HG02884 (cell line): ENCODE measurements around the gene TBX10.
"Not testable (repeated sequence)": the region's sequence is repeated elsewhere in the genome, so short reads cannot be mapped to it uniquely, and the experiment has no call there.

Source experiments
- ATAC-seq: cut with Tn5 transposase; IDR thresholded peaks from one replicate; pipeline ENCODE4 v1.9.1; 2021; ENCODE audit warnings: mild to moderate bottlenecking, moderate library complexity; ENCODE audit not compliant: unreplicated experiment

The TBX10 gene

DNA sequence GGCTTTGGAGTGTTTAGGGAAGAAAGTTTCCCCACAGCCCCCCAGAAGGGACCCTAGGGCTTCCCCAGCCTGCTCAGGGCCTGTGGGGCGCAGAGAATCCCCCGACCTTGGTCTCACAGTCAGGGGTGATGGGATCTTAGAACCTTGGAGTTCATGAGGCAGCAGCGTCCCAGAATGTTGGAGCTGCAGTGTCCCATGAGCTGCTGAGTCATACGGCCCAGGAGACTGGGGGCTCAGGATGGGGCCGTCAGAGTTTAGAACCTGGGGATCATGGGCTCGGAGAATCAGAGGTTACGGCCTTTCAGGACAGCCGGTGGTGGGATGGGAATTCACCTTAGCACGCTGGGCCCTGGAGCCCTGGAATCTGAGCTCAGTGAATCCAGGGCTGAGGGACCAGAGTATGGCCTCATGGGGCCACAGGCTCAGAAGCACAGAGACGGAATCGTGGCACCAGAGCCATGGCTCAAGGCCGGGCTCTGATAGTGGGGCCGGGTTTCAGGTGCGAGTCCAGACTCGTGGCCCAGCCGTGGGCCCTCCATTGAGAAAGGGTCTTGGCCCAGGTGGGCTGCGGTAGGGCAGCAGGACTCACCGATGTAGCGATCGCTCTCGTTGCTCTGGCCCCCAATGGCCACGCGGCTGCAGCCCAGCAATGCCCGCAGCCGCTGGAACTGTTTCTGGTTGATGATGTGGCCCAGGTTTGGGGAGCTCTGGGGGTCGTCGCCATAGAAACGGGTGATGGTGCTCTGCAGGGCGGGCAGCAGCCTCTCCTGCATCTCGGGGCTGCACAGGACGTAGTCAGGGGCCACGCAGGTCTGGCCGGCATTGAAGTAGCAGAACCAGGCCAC, 25.4 kb upstream of the TBX10 start:
- no peak for ATAC-seq

DNA sequence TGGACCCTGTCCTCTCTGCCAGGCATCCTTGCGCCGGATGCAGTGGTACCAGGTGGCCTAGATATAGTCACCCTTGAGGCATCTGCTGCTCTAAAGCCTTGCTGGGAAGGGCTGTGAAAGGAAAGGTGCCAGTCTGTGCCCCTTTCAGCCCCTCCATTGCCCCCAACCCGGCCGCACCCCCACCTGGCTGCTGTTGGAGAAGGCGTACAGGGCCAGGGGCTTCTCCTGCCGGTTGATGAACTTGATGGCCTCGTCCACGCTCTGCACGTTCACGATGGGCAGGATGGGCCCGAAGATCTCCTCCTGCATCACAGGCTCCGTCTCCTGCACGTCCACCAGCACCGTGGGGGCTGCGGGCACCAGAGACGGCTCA, 24.6 kb upstream of the TBX10 start:
- ATAC-seq = no peak

- ATAC-seq = no peak
Measured at GRCh38 chr11:67663532-67664212, 24.1 kb upstream of the TBX10 start.

GRCh38 chr11:67662835-67663531, 23.4 kb upstream of the TBX10 start:
- ATAC-seq = no peak

GRCh38 chr11:67662142-67662834, 22.7 kb upstream of the TBX10 start:
- ATAC-seq = no peak

- ATAC-seq = not testable (repeated sequence)
Measured at GRCh38 chr11:67660752-67661151, 21.2 kb upstream of the TBX10 start.

DNA sequence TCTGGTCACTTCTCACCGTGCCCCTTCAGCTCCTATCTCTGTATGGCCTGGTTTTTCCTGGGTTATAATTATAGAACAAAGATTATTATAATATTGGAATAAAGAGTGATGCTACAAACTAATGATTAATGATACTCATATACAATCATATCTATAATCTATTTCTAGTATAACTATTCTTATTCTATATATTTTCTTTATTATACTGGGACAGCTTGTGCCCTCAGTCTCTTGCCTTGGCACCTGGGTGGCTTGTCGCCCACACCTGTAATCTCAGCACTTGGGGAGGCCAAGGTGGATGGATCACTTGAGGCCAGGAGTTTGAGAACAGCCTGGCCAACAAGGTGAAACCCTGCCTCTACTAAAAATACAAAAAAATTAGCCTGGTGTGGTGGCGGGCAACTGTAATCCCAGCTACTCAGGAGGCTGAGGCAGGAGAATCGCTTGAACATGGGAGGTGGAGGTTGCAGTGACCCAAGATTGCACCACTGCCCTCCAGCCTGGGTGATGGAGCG, 20.1 kb upstream of the TBX10 start:
- not testable (repeated sequence) for ATAC-seq

DNA sequence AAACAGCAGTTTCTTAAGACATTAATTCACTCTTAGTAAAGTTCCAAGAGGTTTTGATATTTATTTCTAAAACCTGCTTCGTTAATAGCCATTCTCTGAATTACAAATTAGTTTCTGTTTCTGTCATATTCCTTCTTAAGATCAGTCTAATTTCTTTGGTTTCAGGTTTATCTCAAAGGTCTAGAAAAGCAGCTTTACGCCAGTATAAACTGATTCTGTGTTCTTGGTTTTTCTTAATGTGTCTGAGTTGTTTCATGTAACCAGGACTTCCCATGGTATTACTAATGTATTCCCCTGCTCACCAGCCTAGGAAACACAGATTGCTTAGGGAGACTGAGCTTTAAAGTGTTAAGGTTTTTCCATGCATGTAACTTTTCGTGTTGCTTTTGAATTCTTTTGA, 17.7 kb upstream of the TBX10 start:
- ATAC-seq = no peak

- no peak for ATAC-seq
Measured at GRCh38 chr11:67656278-67656922, 16.8 kb upstream of the TBX10 start.

DNA sequence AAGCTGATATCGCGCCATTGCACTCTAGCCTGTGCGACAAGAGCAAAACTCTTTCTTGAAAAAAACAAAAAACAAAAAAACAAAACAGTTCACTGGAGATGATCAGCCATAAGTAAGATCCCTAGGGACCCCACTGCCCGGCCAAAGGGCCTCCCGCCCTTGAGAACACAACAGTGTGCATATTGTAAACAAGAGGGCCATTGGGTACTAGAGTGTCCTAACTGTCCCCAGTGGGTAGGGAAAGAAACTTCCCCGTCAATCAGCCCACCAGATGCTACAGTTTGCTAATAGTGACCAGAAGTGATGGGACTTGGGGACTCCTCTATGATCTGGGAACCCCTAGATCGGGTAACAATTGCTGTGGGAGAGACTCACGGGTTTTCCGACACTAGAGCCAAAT, 14.7 kb upstream of the TBX10 start:
- ATAC-seq = no peak

DNA sequence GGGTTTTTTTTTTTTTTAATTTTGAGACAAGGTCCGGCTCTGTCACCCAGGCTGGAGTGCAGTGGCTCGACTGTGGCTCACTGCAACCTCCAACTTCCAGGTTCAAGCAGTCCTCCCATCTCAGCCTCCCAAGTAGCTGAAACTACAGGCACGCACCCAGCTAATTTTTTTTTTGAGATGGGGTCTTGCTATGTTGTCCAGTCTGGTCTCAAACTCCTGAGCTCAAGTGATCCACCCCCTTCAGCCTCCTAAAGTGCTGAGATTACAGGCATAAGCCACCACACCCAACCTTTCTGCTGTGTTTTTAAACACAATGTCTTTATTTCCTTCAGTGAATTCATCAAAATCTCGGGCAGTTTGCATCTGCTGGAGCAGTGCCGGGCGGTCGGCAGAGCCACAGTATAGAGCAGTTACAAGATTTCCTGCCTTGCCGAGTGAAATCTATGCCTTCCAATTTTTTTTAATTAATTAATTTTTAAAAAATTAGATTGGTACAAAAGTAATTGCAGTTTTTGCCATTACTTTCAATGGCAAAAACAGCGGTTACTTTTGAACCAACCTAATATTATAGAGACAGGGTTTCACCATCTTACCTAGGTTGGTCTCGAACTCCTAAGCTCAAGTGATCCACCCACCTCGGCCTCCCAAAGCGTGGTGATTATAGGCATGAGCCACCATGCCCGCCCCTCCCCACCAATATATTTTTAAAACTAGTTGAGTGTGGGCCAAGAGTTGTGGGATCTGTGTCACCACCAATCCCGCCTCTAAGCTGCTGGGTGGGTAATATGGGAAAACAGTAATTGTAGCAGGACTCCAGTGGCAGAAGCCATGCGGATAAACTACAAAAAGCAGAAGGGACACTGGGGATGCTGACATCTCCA, 13.6 kb upstream of the TBX10 start:
- ATAC-seq = no peak

DNA sequence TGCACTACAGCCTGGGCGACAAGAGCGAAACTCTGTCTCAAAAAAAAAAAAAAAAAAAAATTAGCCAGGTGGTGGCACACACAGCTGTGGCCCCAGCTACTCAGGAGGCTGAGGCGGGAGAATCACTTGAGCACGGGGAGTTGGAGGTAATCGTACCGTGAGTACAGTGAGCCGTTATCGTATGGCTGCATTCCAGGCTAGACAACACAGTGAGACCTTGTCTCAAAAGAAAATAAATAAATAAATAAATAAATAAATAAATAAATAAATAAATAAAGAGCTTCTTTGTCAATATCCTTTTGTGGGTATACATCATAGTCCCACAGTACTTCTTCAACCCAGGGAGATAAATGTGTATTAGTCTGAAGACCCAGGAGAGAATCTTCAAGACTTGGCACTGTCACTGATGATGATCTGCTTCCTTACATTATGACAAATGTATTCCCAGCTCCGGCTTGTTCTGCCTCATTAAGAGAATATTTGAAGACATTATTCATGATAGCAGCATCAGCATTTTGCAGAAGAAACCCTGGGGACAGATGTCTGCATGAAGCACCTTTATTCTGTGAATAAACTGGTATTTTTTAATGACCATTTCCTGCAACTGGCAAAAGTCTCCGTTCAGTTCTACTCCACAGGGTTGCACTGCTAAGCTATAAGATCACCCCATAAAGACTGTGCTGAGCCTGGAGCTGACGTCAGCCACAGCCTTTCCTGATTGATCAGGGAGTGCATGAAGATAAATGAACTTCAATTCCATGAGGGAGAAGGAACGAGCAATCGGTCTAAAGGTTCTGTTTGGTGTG, 12.6 kb upstream of the TBX10 start:
- ATAC-seq = no peak

DNA sequence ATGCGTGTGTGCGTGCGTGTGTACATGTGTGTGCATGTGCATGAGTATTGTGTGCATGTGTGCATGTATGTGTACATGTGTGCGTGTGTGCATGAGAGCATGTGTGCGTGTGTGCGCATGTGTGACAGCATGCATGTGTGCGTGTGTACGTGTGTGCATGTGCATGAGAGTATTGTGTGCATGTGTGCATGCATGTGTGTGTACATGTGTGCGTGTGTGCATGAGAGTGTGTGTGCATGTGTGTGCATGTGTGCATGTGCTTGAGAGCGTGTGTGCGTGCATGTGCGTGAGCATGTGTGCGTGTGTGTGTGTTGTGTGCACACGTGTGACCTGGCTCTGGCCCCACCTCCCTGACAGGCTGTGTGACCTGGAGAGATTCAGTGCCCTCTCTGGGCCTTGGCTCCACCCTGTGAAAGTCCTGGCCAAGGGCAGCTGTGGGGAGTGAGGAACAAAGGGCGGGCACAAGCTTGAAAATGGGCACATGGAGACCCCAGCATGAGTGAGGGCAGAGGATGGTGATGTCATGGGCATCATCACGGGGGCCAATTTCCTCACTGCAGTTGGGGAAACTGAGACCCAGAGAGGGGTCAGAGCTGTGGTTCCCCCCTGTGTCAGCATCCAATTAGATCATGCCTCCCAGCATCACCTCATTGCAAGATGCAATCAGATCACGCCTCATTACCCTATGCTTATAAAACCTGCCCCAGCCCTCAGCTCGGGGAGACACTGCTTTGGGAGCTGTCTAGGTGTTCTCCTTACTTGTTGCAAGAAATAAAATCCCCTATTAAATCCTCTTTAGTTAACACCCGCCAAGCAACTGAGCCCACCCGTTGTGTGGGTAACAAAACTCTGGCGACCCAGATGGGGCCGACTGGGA, 10.3 kb upstream of the TBX10 start:
- no peak for ATAC-seq

GRCh38 chr11:67648796-67649613, 9.4 kb upstream of the TBX10 start:
- ATAC-seq = no peak

- no peak for ATAC-seq
Measured at GRCh38 chr11:67648140-67648795, 8.7 kb upstream of the TBX10 start.

GRCh38 chr11:67647471-67647870, 7.9 kb upstream of the TBX10 start:
- no peak for ATAC-seq
